ENCODE measurements around the gene ARHGAP40.
"Not testable (repeated sequence)": the region's sequence is repeated elsewhere in the genome, so short reads cannot be mapped to it uniquely, and the experiment has no call there.

The ARHGAP40 gene

GRCh38 chr20:38589351-38589750 is 12.3 kb upstream of the ARHGAP40 start:
- DNase-seq: no peak

- no peak for DNase-seq
Observed at GRCh38 chr20:38589967-38590675, 11.5 kb upstream of the ARHGAP40 start.

DNA sequence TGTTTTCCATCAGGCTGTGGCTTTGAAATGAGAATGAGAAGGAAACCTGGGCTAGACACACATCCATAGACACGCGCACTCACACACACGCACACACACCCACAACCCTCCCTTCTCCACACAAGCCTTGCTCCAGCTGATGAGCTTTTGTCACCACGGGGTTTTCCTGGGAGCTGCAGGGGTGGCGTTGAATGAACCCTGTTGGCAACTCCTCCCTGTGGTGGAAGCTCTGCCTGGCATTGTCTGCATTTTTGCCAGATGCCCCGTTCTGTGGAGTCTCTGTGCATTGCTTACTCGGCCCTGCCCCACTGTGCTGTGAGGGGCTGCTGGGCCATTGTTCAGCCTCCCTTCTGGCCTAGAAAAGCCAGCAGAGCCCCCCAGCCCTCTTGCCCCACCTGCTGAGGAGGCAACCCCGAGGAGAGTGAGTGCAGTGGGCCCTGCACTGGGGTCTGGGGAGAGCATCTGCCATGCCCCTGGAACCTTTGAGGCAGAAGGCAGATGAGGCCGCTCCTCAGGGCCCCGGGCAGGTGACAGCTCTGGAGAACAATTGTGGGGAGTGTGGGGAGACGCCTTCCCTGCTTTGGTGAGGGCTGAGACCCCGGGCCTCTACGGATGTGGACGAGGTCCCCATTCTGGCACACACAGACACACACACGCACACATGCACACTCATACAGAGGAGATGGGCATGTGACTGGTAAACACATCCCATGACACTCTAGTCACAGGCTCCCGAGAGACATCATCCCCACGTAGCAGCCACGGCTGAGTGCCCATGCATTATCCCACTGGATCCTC is 10.7 kb upstream of the ARHGAP40 start:
- no peak for DNase-seq

GRCh38 chr20:38591474-38592410 is 9.9 kb upstream of the ARHGAP40 start:
- DNase-seq: no peak

DNA sequence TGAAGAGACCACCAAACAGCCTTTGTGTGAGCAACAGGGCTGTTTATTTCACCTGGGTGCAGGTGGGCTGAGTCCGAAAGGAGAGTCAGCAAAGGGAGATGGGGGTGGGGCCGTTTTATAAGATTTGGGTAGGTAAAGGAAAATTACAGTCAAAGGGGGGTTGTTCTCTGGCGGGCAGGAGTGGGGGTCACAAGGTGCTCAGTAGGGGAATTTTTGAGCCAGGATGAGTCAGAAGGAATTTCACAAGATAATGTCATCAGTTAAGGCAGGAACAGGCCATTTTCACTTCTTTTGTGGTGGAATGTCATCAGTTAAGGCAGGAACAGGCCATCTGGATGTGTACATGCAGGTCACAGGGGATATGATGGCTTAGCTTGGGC is 9.2 kb upstream of the ARHGAP40 start:
- not testable (repeated sequence) for DNase-seq

- not testable (repeated sequence) for DNase-seq
Observed at GRCh38 chr20:38594281-38594680, 7.3 kb upstream of the ARHGAP40 start.

DNA sequence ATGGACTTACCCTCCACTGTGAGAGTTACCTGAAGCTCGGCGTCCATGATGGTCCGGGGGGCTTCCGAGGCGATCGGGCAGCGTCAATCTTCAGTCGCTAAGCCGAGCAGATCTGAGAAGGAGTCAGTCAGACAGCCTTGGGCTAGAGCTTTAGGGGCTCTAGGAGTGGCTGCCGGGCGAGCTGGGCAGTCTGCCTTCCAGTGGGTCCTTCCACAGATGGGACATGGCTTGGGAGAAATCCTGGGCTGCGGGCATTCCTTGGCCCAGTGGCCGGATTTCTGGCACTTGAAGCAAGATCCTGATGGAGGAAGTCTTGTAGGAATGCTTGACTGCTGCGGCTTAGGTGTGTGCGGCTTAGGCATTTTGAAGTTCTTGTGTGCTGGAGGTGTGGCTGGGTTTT is 5.7 kb upstream of the ARHGAP40 start:
- not testable (repeated sequence) for DNase-seq

GRCh38 chr20:38599410-38599882 is 2.2 kb upstream of the ARHGAP40 start:
- DNase-seq: no peak

DNA sequence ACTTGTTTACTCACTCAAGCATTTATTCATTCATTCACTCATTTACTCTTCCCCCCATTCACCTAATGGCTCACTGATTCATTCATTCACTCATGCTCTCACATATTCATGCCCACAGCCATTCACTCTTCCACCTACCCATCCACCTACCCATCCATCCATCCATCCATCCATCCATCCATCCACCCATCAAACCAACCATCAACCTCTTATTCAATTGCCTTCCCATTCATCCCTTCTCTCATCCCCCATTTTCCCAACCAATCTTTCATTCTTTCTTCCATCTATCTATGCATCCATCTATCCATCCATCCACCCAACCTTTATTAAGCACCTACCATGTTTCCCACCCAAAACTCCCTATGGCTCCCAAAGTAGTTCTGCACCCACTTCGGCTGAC is 1.6 kb upstream of the ARHGAP40 start:
- no peak for DNase-seq

DNA sequence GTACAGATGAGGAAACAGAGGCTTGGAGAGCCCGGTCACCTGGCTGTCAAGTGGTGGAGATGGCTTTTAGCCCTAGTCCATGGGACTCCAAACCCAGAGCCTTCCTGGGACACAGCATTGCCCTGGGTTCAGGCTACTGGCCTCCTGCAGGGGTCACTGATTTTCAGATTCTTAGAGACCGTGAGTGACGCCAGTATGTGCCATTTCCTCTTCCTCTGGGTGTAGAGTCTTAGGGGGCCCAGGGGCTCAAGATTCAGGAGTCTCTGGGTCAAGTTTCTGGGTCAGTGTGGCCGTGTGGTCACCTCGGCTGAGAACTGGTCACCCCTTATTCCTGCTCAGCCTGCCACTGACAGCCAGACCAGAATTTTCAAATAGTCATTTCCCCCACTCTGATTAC is 574 bp downstream of the ARHGAP40 start:
- DNase-seq: no peak

DNA sequence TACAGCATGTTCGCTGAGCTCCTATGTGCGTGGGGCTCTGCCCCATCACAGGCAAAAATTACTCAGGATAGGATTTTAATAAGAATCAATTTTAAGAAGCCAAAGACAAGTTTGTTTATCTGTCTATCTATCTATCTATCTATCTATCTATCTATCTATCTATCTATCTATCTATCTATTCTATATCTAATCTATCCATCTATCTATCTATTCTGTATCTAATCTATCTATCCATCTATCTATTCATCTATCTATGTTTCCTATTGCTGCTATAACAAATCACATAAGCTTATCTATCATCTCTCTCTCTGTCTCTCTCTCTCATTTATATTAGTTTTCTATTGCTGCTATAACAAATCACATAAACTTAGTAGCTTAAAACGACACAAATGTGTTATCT is 1.7 kb downstream of the ARHGAP40 start:
- no peak for DNase-seq

GRCh38 chr20:38604873-38605303 is 3.3 kb downstream of the ARHGAP40 start:
- DNase-seq: no peak

DNA sequence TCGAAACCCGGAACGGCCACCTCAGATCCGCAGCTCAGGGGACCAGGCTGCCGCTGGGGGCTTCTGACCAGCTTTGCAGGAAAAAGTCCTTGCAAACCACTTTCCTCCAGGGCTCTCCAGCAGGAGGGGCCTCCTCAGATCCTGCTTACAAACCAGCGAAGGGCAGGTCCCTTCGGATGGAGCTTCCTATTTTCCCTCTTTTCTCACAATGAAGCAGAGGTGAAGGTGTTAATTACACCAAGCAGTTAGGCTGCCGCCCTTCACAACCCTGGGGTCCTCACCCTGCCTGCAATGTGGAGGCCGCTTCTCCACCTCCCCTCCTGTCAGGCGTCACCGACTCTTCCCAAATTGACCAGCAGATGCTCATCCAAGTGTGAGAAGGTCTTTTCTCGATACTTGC is 5.7 kb downstream of the ARHGAP40 start:
- no peak for DNase-seq

DNA sequence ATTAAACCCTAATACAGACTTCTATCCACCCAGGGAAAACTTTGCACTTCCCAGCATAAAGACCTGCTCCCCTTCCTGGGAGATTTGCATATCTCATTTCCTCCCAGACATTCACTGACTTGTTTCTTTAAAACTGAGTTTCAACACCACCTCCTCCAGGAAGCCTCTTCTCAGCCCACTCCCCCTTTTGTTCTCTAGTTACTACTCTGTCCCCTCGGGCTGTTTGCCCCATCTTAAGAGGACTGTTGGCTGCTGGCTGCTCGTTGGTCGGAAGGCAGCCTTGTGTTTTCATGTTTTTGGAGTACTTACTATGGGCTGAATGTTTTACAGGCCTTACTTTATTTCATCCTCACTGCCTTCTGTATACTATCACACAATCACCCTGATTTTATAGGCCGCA is 6.6 kb downstream of the ARHGAP40 start:
- no peak for DNase-seq

- no peak for DNase-seq
Observed at GRCh38 chr20:38609815-38610214, 8.2 kb downstream of the ARHGAP40 start.

DNA sequence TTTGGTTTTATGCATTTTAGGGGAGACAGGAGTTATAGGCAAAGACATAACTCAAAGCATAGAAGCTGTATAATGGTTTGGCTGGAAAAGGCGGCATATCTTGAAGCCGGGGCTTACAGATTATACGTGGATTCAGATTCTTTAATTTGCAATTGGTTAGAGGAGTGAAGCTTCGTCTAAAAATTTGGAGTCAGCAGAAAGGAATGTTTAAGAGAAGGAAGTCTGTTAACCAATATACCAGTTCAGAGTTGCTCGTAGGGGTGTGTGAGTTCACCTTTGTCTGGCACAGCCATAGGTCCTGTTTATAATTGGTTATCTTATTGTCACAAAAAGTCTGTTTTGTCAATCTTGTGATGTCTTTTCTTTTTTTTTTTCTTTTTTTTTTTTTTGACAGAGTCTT is 8.9 kb downstream of the ARHGAP40 start:
- no peak for DNase-seq

DNA sequence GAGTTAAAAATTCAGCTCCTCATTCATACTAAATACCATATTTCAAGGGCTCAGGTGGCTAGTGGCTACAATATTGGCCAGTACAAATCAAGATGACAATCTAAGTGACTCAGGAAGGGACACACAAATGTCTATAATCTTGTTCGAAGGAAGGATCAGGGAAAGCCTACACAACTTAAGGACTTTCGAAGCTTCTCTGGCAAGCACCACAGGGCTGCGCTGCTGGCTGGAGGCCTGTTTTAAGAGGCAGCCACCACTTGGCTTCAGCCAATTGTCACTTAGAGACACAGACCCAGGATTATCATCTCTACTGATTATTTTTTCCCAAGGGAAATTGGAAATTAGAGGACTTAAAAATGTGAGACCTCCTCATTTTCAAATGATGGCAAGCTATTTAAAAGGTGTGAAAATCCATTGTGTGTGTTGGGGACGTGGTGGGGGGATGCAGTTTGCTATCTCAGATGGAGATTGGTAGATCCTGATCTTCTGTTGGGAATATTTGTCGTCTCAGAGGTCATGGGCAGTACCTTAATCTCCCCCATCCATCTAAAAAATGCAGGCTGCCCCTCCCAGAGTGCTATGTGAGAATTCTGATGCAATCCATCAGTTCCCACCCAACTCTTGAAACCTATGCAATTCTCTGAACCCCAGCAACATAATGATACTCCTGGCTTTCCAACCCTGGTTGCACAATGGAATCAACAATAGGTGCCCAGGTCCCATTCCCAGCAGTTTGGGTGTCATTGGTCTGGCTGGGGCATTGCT is 11.3 kb downstream of the ARHGAP40 start:
- no peak for DNase-seq

GRCh38 chr20:38615283-38615682 is 13.7 kb downstream of the ARHGAP40 start:
- no peak for DNase-seq

DNA sequence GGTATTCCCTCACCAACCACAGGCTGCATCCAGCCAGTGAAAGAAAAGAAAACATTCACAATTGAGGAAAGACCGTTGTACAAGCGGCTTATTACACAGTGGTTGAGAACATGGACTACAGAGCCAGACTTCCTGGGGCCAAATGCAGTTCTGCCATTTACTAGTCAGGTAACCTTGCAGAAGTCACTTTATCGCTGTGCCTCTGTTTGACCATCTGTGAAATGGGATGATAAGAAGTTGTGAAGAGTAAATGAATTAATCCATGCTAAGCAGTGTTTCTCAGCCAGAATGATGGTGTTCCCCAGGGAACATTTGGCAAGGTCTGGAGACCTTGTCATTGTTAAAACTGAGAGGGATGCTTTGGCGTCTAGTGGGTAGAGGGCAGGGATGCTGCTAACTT is 14.8 kb downstream of the ARHGAP40 start:
- no peak for DNase-seq

GRCh38 chr20:38617011-38617829 is 15.6 kb downstream of the ARHGAP40 start:
- no peak for DNase-seq

DNA sequence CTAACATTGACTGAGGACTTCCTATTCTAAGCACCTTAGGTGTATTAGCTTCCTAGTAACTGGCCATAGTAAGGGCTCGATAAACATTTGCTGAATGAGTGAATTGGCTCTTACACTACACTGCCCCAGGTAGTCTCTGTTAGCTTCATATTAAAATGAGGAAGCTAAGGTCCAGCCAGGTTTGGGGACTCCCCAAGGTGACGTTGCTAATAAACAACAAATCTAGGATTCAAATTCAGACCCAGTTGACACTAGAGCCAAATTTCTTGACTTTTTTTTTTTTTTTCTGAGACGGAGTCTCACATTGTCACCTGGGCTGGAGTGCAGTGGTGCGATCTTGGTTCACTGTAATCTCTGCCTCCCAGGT is 16.2 kb downstream of the ARHGAP40 start:
- DNase-seq: no peak
